ENCODE data around the gene FBXL15.

Gene FBXL15

DNA sequence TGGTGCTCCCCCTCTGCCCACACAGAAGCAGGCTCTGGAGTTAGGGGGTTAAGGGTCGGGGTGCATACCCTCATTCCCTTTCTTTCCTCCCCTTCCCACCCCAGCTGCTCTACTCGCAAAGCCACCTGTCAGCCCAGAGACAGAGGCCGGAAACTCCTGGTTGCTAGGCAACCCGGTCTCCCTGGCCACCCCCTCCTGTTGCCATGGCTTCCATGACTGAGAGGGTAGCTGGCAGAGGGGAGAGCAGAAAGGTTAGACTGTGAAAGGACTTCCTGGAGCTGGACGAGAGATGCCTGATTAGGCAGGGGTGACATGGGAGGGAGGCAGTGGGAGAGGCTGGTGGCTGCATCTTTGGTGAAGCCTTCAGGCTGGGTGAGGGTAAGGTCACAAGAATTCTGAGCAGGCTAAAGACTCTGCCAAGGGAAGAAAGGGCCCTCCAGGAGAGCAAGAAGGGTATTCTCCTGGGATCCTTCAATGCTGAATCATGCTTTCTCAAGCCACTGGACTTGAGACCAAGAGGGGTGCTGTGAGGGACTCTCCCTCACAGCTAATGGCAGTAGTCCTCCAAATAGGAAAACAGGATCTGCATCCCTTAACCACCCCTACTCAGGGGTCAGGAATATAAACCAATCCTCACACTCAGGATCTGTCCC, 7.5 kb upstream of the FBXL15 start:
- H3K27me3 Mint-ChIP-seq = peaks cover 51% of the 10 kb centered on the region
- H3K27ac Mint-ChIP-seq = peak overlapping the region; percentile 47
- H3K4me3 Mint-ChIP-seq = no peak overlapping the region
- no peak for DNase-seq
- H3K9me3 Mint-ChIP-seq = no peaks in the 10 kb centered on the region
- peaks cover 37% of the 10 kb centered on the region for H3K4me1 Mint-ChIP-seq (ENCODE audit: low read depth)
- H3K36me3 Mint-ChIP-seq (ENCODE audit: low read depth) = no peaks in the 10 kb centered on the region

- Mint-ChIP-seq H3K4me1 (ENCODE audit: low read depth) (peaks cover 38% of the 10 kb centered on the region), H3K27ac (no peak overlapping the region), H3K4me3 (no peak overlapping the region), H3K9me3 (no peaks in the 10 kb centered on the region), H3K36me3 (ENCODE audit: low read depth) (no peaks in the 10 kb centered on the region), H3K27me3 (peaks cover 53% of the 10 kb centered on the region)
- no peak for DNase-seq
Measured at GRCh38 chr10:102413806-102414561, 6.7 kb upstream of the FBXL15 start.

- no peak overlapping the region for H3K27ac Mint-ChIP-seq
- H3K4me3 Mint-ChIP-seq = no peak overlapping the region
- DNase-seq = no peak
- peaks cover 41% of the 10 kb centered on the region for H3K4me1 Mint-ChIP-seq (ENCODE audit: low read depth)
- no peaks in the 10 kb centered on the region for H3K9me3 Mint-ChIP-seq
- peaks cover 52% of the 10 kb centered on the region for H3K27me3 Mint-ChIP-seq
- H3K36me3 Mint-ChIP-seq (ENCODE audit: low read depth) = no peaks in the 10 kb centered on the region
Measured at GRCh38 chr10:102414749-102415148, 5.9 kb upstream of the FBXL15 start.

GRCh38 chr10:102416283-102416682, 4.4 kb upstream of the FBXL15 start:
- Mint-ChIP-seq H3K9me3 (no peaks in the 10 kb centered on the region), H3K27ac (no peak overlapping the region), H3K4me1 (ENCODE audit: low read depth) (peaks cover 40% of the 10 kb centered on the region), H3K27me3 (peaks cover 42% of the 10 kb centered on the region), H3K4me3 (no peak overlapping the region), H3K36me3 (ENCODE audit: low read depth) (peaks cover 5% of the 10 kb centered on the region)
- DNase-seq = no peak

GRCh38 chr10:102416695-102417094, 3.9 kb upstream of the FBXL15 start:
- H3K27ac Mint-ChIP-seq = no peak overlapping the region
- H3K4me3 Mint-ChIP-seq = no peak overlapping the region
- no peaks in the 10 kb centered on the region for H3K9me3 Mint-ChIP-seq
- H3K27me3 Mint-ChIP-seq = peaks cover 39% of the 10 kb centered on the region
- peaks cover 7% of the 10 kb centered on the region for H3K36me3 Mint-ChIP-seq (ENCODE audit: low read depth)
- DNase-seq = no peak
- H3K4me1 Mint-ChIP-seq (ENCODE audit: low read depth) = peaks cover 37% of the 10 kb centered on the region

DNA sequence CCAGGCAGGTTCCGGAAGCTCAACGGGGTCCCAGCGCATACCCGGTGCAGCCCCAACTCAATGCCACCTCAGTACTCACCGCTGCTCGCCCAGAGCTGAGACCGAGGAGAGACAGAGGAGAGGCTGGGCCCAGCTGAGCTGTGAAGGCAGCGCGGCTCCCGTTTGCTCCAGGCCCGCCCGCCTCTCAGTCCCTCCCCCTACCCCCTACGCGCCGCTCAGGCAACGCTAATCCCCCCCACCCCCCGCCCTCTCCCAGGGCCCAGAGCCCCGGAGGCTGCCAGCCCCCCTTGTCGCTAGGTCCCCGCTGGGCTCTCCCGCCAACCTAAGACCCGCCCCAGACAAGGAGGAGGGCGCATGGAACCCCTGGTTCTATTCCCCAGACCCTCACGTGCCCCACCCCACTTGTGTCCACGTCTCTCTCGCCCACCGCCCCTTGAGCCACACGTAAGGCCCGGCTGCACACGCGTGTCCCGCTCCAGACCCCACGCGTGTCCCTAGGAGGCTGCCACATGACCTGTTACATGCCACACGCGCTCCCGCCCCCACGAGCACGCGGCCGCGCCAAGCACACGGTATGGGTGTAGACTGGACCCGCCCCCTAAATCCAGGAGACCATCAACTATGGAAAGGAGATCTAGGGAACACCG, 1.9 kb upstream of the FBXL15 start, which contains the start of gene PSD:
TSS of gene PSD (minus strand) at position 164 of the 647 bp plus-strand sequence. CDS start 1,747 bp downstream, outside the sequence.
- Mint-ChIP-seq H3K4me3 (peak within 1 kb of the TSS; percentile 93), H3K4me1 (ENCODE audit: low read depth) (peaks cover 41% of the 10 kb centered on the region), H3K9me3 (no peaks in the 10 kb centered on the region), H3K27me3 (peaks cover 36% of the 10 kb centered on the region), H3K36me3 (ENCODE audit: low read depth) (peaks cover 26% of the 10 kb centered on the region), H3K27ac (peak within 1 kb of the TSS; percentile 53)
- no peak for DNase-seq

- Mint-ChIP-seq H3K9me3 (no peaks in the 10 kb centered on the region), H3K27ac (peak overlapping the region; percentile 98), H3K27me3 (peaks cover 33% of the 10 kb centered on the region), H3K36me3 (ENCODE audit: low read depth) (peaks cover 34% of the 10 kb centered on the region), H3K4me3 (peak overlapping the region; percentile 93), H3K4me1 (ENCODE audit: low read depth) (peaks cover 41% of the 10 kb centered on the region)
- DNase-seq = peak; percentile 82
Measured at GRCh38 chr10:102419269-102420180, 1.1 kb upstream of the FBXL15 start.

DNA sequence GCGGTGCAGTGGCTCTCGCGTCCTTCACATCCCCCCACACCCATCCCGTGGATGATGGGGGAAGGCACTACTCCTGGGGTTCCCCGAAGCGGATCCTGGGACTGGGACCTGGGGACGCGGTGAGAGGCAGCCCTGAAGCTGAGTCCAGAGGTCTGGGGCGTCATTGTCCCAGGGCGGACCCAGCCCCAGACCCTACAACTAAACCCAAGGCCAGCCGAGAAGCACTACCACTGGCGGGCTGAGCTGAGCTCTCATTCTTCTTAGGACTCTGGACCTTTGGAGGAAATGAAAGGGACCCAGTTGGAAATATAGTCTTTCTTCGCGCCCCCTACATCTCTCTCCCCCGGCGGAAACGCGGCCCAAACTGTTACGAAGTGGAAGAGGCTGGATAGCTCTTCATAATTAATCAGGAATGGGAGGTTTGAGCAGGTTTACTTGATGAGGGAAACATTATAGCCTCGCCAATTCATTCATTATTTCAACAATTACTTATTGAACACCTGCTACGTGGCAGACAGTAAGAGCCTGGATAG, 389 bp upstream of the FBXL15 start:
- DNase-seq = no peak
- peaks cover 37% of the 10 kb centered on the region for H3K36me3 Mint-ChIP-seq (ENCODE audit: low read depth)
- peaks cover 32% of the 10 kb centered on the region for H3K27me3 Mint-ChIP-seq
- peaks cover 41% of the 10 kb centered on the region for H3K4me1 Mint-ChIP-seq (ENCODE audit: low read depth)
- H3K4me3 Mint-ChIP-seq = peak overlapping the region; percentile 93
- H3K27ac Mint-ChIP-seq = peak overlapping the region; percentile 98
- no peaks in the 10 kb centered on the region for H3K9me3 Mint-ChIP-seq

GRCh38 chr10:102421507-102421756, 796 bp downstream of the FBXL15 start:
- Mint-ChIP-seq H3K4me3 (peak overlapping the region; percentile 93), H3K36me3 (ENCODE audit: low read depth) (peaks cover 45% of the 10 kb centered on the region), H3K27me3 (peaks cover 21% of the 10 kb centered on the region), H3K4me1 (ENCODE audit: low read depth) (peaks cover 49% of the 10 kb centered on the region), H3K27ac (peak overlapping the region; percentile 98), H3K9me3 (no peaks in the 10 kb centered on the region)
- DNase-seq = no peak

GRCh38 chr10:102421757-102422512, 1.3 kb downstream of the FBXL15 start:
- H3K36me3 Mint-ChIP-seq (ENCODE audit: low read depth) = peaks cover 49% of the 10 kb centered on the region

DNA sequence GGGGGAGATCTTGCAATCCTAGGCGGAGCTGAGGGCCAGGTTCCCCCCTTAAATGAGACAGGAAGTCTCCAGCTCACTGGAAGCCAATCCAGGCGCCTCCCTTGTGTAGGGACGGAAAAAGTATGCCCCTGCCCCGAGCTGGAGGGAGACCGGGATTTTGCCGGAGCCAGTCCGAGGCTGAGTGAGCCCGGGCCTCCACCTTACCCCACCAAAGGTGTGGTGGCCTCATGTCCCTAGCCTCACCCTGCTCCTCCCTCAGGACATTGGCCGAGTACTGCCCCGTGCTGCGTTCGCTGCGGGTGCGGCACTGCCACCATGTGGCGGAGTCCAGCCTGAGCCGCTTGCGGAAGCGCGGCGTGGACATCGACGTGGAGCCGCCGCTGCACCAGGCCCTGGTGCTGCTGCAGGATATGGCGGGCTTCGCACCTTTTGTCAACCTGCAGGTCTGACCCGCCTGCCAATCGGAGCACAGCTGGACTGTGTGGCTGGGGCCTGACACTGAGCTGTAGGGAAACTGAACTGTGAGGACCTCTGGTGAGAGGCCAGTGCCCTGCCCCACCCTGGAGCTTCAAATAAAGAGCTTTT, 2.0 kb downstream of the FBXL15 start:
- H3K27ac Mint-ChIP-seq = peak overlapping the region; percentile 83
- peak; percentile 74 for DNase-seq
- H3K4me1 Mint-ChIP-seq (ENCODE audit: low read depth) = peaks cover 61% of the 10 kb centered on the region
- H3K4me3 Mint-ChIP-seq = peak overlapping the region; percentile 93
- no peaks in the 10 kb centered on the region for H3K9me3 Mint-ChIP-seq
- peaks cover 51% of the 10 kb centered on the region for H3K36me3 Mint-ChIP-seq (ENCODE audit: low read depth)
- peaks cover 14% of the 10 kb centered on the region for H3K27me3 Mint-ChIP-seq

More at GRCh38 chr10:102421757-102422512, 1.3 kb downstream of the FBXL15 start:
- Mint-ChIP-seq H3K4me3 (peak overlapping the region; percentile 93), H3K27me3 (peaks cover 20% of the 10 kb centered on the region), H3K9me3 (no peaks in the 10 kb centered on the region), H3K27ac (peak overlapping the region; percentile 98), H3K4me1 (ENCODE audit: low read depth) (peaks cover 54% of the 10 kb centered on the region)
- DNase-seq = no peak

DNA sequence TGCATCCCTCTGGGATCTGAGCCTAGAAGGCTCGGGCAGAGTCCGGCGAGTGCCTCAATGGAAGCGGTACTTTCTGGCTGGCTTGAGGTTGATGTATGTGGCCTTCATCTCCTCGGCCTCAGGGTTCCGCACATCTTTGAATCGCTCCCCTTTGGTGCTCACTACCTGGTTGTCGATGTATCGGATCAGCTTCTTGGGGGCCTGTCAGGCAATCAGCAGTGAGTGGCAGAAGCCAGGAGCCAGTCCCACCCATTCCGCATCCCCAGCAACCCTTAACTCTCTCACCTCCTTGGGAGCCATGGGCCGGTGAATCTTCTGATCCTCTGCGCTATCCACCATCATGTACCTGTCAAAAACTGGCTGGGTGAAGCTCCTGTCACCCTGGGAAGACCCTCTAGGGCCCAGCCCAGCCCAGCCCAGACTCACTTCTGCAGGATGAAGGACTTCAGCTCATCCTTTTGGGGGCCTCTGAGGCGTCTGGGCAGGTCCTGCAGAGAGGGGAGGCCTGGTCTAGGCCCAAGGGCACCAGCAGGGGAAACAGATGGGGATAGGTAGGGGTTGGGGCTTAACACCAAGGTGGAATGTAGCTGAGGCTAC, 2.8 kb downstream of the FBXL15 start:
- DNase-seq = no peak
- Mint-ChIP-seq H3K27ac (peak overlapping the region; percentile 57), H3K9me3 (no peaks in the 10 kb centered on the region), H3K4me1 (ENCODE audit: low read depth) (peaks cover 59% of the 10 kb centered on the region), H3K36me3 (ENCODE audit: low read depth) (peaks cover 51% of the 10 kb centered on the region), H3K4me3 (peak overlapping the region; percentile 10), H3K27me3 (peaks cover 5% of the 10 kb centered on the region)

DNA sequence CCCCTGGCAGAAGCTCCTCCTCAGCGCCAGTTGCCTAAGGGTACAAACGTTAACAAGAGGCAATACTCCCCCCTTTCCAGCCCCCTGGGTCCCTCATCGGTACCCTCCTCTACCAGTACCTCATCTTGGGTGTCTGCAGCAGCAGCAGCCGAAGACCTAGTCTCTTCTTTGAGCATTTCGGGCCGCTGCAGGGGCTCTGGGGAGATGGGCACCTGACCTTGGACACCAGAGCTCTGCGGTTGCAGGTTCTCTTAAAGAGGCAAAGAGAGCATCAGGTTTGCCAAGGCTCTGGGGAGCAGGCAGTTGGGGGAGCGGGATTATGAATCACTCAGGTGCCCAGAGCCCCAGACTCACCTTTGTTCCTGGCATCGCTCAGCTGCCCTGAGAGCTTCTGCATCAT, 3.5 kb downstream of the FBXL15 start:
- Mint-ChIP-seq H3K4me1 (ENCODE audit: low read depth) (peaks cover 55% of the 10 kb centered on the region), H3K27ac (no peak overlapping the region), H3K36me3 (ENCODE audit: low read depth) (peaks cover 51% of the 10 kb centered on the region), H3K4me3 (no peak overlapping the region), H3K27me3 (peaks cover under 1% of the 10 kb centered on the region), H3K9me3 (no peaks in the 10 kb centered on the region)
- no peak for DNase-seq

Data from activated T-cell treated with anti-CD3 and anti-CD28 coated beads, Interleukin-2, amount 50 U/mL, for 24 hours (primary cell).